ENCODE measurements around the gene FIP1L1.

The FIP1L1 gene

DNA sequence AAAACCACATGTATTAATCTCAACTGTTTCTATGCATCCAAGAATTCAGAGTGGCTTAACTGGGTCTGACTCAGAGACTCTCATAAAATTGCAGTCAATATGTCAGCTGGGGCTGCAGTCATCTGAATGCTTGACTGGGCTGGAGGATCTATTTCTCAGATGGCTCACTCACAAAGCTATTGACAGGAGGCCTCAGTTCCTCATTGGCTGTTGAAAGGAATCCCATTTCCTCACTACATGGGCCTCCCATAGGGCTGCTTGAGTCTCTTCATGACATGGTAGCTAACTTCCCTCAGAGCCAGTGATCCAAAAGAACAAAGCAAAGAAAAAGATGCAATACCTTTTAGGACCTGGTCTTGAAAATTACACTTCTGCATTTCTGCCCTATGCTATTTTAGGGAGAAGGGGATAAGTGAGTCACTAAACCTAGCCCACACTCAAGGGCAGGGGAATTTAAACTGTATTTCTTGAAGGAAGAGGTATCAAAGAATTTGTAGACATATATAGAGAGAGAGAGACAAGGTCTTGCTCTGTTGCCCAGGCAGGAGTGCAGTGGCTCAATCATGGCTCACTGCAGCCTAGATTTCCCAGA, 21.4 kb upstream of the FIP1L1 start:
- no peak for DNase-seq (ENCODE audit: low read depth)

DNA sequence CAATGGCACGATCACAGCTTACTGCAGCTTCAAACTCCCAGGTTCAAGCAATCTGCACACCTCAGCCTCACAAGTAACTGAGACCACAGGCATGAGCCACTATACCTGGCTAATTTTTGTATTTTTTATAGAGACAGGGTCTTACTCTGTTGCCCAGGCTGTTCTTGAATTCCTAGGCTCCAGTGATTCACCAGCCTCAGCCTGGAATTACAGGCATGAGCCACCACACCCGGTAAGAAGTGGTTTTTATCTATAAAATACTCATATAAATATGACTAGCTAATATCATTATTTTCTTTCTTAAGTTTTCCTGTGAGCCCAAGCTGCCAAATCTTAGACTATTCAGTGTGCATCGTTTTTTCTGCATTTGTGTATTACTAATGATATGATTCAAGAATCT, 16.0 kb upstream of the FIP1L1 start:
- TF ChIP-seq, protein P1, sequence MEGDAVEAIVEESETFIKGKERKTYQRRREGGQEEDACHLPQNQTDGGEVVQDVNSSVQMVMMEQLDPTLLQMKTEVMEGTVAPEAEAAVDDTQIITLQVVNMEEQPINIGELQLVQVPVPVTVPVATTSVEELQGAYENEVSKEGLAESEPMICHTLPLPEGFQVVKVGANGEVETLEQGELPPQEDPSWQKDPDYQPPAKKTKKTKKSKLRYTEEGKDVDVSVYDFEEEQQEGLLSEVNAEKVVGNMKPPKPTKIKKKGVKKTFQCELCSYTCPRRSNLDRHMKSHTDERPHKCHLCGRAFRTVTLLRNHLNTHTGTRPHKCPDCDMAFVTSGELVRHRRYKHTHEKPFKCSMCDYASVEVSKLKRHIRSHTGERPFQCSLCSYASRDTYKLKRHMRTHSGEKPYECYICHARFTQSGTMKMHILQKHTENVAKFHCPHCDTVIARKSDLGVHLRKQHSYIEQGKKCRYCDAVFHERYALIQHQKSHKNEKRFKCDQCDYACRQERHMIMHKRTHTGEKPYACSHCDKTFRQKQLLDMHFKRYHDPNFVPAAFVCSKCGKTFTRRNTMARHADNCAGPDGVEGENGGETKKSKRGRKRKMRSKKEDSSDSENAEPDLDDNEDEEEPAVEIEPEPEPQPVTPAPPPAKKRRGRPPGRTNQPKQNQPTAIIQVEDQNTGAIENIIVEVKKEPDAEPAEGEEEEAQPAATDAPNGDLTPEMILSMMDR (IDR thresholded peaks at IDR 0.05; ENCODE audit: insufficient read depth, low read depth, low read length, missing control alignments): no peak
- H3K4me3 ChIP-seq (ENCODE audit: low read length): no peak overlapping the region
- DNase-seq (ENCODE audit: low read depth): peak; percentile 22

More for the DNA sequence above, 21.4 kb upstream of the FIP1L1 start:
- TF ChIP-seq, protein P1 (IDR thresholded peaks at IDR 0.05; ENCODE audit: insufficient read depth, low read depth, low read length, missing control alignments): no peak
- H3K4me3 ChIP-seq (ENCODE audit: low read length): no peak overlapping the region

DNA sequence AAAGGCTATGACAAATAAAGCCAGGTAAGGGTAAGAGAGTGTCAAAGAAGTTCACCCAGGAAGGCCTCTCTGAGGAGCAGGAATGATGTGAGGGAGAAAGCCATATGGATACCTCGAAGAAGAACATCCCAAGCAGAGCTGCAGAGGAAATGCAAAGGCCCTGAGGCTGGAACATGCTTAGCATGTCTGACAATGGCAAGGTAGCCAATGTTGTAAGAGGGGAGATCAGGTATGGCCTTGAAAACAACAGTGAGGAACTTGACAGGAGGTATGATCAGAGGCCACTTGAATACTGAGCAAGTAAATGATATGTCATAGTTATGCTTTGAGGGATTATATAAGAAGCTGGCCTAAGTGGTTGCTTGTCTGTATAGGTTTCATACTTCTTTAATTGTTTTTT, 15.3 kb upstream of the FIP1L1 start:
- H3K4me3 ChIP-seq (ENCODE audit: low read length): no peak overlapping the region
- TF ChIP-seq, protein P1 (IDR thresholded peaks at IDR 0.05; ENCODE audit: insufficient read depth, low read depth, low read length, missing control alignments): no peak
- no peak for DNase-seq (ENCODE audit: low read depth)

DNA sequence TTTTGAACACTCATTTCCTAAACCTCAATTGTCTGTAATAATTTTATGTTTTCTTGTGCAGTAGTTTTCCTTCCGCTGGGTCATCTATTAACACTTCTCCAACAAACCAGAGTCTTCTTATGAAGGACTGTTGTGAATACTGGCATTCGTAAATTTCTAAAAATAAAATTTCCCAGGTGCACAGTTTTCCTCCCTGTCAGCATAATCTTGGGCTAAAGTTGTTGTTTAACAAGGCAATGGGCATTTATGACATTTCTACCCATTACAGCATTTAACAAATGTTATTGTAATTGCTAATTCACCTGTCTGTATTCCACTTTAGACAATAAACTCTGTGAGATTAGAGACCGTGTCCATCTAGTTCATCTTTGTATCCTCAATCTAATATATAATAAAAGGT, 12.8 kb upstream of the FIP1L1 start:
- no peak for DNase-seq (ENCODE audit: low read depth)
- TF ChIP-seq, protein P1 (IDR thresholded peaks at IDR 0.05; ENCODE audit: insufficient read depth, low read depth, low read length, missing control alignments): no peak
- peak overlapping the region; percentile 96 for H3K4me3 ChIP-seq (ENCODE audit: low read length)

DNA sequence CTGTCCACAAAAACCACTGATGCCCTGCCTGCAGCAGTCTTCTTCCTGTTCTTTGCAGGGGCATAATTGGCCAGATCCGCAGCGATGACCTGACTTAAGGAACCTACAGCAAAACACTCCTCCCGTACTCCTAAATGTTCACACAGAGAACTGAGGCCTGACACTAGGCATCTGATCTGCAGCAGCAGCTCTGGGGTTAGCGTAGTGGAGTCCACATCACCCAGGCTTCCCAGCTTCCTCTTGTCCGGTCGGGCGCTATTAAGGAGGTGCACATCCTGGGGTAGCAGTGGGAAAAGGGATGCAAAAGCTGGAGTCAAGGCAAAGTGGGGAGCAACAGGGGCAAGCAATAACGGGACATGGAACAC, 12.3 kb upstream of the FIP1L1 start:
- peak; percentile 35 for DNase-seq (ENCODE audit: low read depth)
- peak overlapping the region; percentile 96 for H3K4me3 ChIP-seq (ENCODE audit: low read length)
- TF ChIP-seq, protein P1 (IDR thresholded peaks at IDR 0.05; ENCODE audit: insufficient read depth, low read depth, low read length, missing control alignments): no peak

DNA sequence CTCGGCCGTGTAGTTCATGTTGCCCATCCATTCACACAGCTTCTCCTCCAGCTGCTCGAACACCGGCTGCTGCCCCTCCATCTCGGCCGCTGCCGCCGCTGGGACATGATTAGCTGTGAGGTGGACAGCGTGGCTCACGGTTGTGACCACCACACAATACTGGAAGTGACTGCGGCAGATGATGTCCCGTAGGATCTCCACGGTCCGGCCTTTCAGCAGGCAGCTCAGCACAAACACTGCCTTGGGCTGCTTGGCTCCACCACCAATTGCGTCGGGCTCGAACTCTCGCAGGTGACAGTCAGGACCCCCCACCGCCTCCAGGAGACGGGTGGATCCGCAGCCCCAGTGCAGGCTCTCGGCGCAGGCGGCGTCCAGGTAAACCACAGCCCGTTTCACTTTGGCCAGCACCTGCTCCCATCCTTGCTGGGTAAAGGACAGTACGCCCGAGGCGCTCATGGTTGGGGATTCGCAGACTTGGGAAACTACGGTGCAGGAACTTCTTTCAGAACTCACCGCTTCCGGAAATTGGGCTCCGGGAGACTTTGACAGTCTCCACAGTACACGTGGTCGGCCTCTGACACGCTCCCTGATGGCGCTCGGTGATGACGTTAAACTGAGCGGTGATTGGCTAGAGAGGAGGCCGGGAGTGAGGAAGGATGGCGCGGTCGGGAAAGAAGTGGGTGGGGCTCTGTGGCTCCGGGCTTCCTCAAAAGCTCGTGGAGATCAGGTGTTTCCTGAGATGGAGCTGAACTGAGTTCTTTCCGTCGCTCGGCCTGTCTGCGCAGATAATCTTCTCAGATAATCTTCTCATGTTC, 11.7 kb upstream of the FIP1L1 start, which contains the start of gene SCFD2:
SCFD2 (minus strand) TSS at position 576 of the 815 bp plus-strand sequence.
- peak; percentile 99 for DNase-seq (ENCODE audit: low read depth)
- TF ChIP-seq, protein P1 (IDR thresholded peaks at IDR 0.05; ENCODE audit: insufficient read depth, low read depth, low read length, missing control alignments): no peak
- H3K4me3 ChIP-seq (ENCODE audit: low read length): peak within 1 kb of the TSS; percentile 96
